ENCODE data around the gene SNRPF. TPM values are rescaled to one million over a fixed set of nuclear protein-coding genes. Genes with fewer than 3 reads are reported as not detected.

The SNRPF gene
- total and polyA plus RNA-seq, 2 of the 8 experiments (the other 6 are each of a cell fraction or from before 2014, with no cell fraction given) = 58.5 to 79.7 TPM

- TF ChIP-seq ATF2 (IDR thresholded peaks at IDR 0.05; ENCODE audit: low read length) (no peak), JUND (IDR thresholded peaks at IDR 0.05; ENCODE audit: low read length) (no peak), SRF (IDR thresholded peaks at IDR 0.05; ENCODE audit: low read depth, low read length) (no peak)
These were observed 7.1 kb upstream of the SNRPF start (continued) for GRCh38 chr12:95851606-95852005.
